K562 (cell line): ENCODE measurements around the gene MCCC1. TPM values are rescaled to one million over a fixed set of nuclear protein-coding genes. Genes with fewer than 3 reads are reported as not detected.

Experiments used
- ATAC-seq: fragments of 200-7000 bp; cut with Tn5 transposase; 3 replicates; pipeline ENCODE4 v1.9.1; 2020; ENCODE audit warnings: moderate library complexity
- BruUV-seq: library from RNA; stranded (reverse); fragments of 400-500 nt; replicated peaks from 2 replicates; lab custom pipeline; 2021; lab: Mats Ljungman, UMichigan
- CTCF ChIA-PET: fragments of 300-600 bp; formaldehyde crosslinking; extraction: SDS; loops from one replicate; lab custom pipeline; 2021; ENCODE audit warnings: low intra/inter-chr PET ratio; lab: Yijun Ruan, JAX
- POLR2A ChIA-PET: fragments of 300-600, 350-650 bp; sonication (Branson Sonifier 250); formaldehyde crosslinking; extraction: SDS; loops from one replicate; lab custom pipeline; 2021; ENCODE audit warnings: antibody characterized with exemption, inconsistent platforms; lab: Yijun Ruan, JAX
- DNase-seq, 4 experiments: peaks; one replicate each; pipeline versions ENCODE4 v3.0.0 to v3.0.0-alpha.2; 2011 to 2018; ENCODE audit warnings: low spot score in 3 of 4, mixed read lengths in 3 of 4; ENCODE audit errors: extremely low read depth in 1 of 4
- FAIRE-seq: peaks from 2 replicates; lab custom pipeline; 2011; peaks lifted over from hg19 to GRCh38; lab: Jason Lieb, UNC
- H2AFZ ChIP-seq: 2 replicates; pipeline ENCODE4 v1.6.0; 2011; ENCODE audit warnings: low read depth, low read length, control low read depth, inconsistent platforms
- H3K27ac ChIP-seq: fragments of 200-600 bp; 3 replicates; pipeline ENCODE4 v1.8.0; 2011; ENCODE audit warnings: low read depth, mild to moderate bottlenecking, control low read depth, inconsistent platforms, low read length, moderate library complexity, mixed read lengths; ENCODE audit errors: extremely low read depth
- H3K27me3 ChIP-seq, 2 experiments: fragments of 300-600 bp in 1 of 2; 2 replicates in 1 of 2; 3 replicates in 1 of 2; pipeline versions ENCODE4 v1.6.0 to v1.8.0; 2011; ENCODE audit warnings: inconsistent platforms in 2 of 2, low read length in 2 of 2, mild to moderate bottlenecking in 1 of 2, mixed read lengths in 1 of 2, moderate library complexity in 1 of 2; ENCODE audit not compliant: control insufficient read depth in 2 of 2, insufficient read depth in 2 of 2
- H3K36me3 ChIP-seq: fragments of 300-600 bp; 3 replicates; pipeline ENCODE4 v1.8.0; 2011; ENCODE audit warnings: mild to moderate bottlenecking, low read length, inconsistent platforms; ENCODE audit not compliant: control insufficient read depth, insufficient read depth
- H3K4me1 ChIP-seq, 2 experiments: fragments of 200-600 bp in 1 of 2; replicated peaks in 1 of 2; 2 replicates in 1 of 2; 3 replicates in 1 of 2; pipeline versions ENCODE4 v1.5.1 to v1.8.0; 2011; ENCODE audit warnings: inconsistent platforms in 2 of 2, low read length in 2 of 2, mild to moderate bottlenecking in 1 of 2, mixed read lengths in 1 of 2, moderate library complexity in 1 of 2; ENCODE audit not compliant: control insufficient read depth in 2 of 2, insufficient read depth in 2 of 2
- H3K4me2 ChIP-seq: 2 replicates; pipeline ENCODE4 v1.6.1; 2011; ENCODE audit warnings: low read length, control low read depth, inconsistent platforms, mixed read lengths; ENCODE audit not compliant: insufficient read depth
- H3K4me3 ChIP-seq: fragments of 200-600 bp; sonication (generic), shearing (Covaris generic); 2 replicates; pipeline ENCODE4 v1.5.1; 2016; ENCODE audit warnings: control low read depth, inconsistent platforms
- H3K79me2 ChIP-seq: fragments of 200-600 bp; 3 replicates; pipeline ENCODE4 v1.8.0; 2011; ENCODE audit warnings: low read length, inconsistent platforms; ENCODE audit not compliant: control insufficient read depth, insufficient read depth
- H3K9ac ChIP-seq, 2 experiments: 2 replicates each; pipeline versions ENCODE4 v1.6.0 to v1.6.1; 2011; ENCODE audit warnings: low read depth in 2 of 2, low read length in 2 of 2, control low read depth in 1 of 2, inconsistent platforms in 1 of 2, mild to moderate bottlenecking in 1 of 2, mixed read lengths in 1 of 2; ENCODE audit not compliant: insufficient read depth in 1 of 2
- H3K9me1 ChIP-seq: one replicate; pipeline ENCODE4 v1.6.0; 2011; ENCODE audit warnings: inconsistent platforms, mild to moderate bottlenecking, low read length, moderate library complexity; ENCODE audit not compliant: control insufficient read depth, insufficient read depth
- H3K9me3 ChIP-seq: replicated peaks from 2 replicates; pipeline ENCODE4 v1.5.1; 2011; ENCODE audit warnings: low read depth, low read length, inconsistent platforms; ENCODE audit not compliant: control insufficient read depth, insufficient read depth
- H4K20me1 ChIP-seq: replicated peaks from 2 replicates; pipeline ENCODE4 v1.6.1; 2011; ENCODE audit warnings: low read length, inconsistent platforms, mixed read lengths; ENCODE audit not compliant: control insufficient read depth, insufficient read depth
- ATF6 ChIP-seq: sonication (generic); formaldehyde crosslinking; IDR thresholded peaks from 2 replicates; pipeline ENCODE4 v1.4.0; 2020; ENCODE audit warnings: mild to moderate bottlenecking, missing genetic modification reagents
- BDP1 ChIP-seq: IDR thresholded peaks from 3 replicates; pipeline ENCODE4 v1.6.1; 2011; ENCODE audit not compliant: insufficient read length, insufficient read depth
- CBX3 ChIP-seq, 2 experiments: IDR thresholded peaks; 1 replicate in 1 of 2; 2 replicates in 1 of 2; pipeline ENCODE4 v1.6.1; 2012; ENCODE audit warnings: inconsistent platforms in 2 of 2, low read length in 2 of 2, borderline replicate concordance in 1 of 2, control low read depth in 1 of 2
- CHAMP1 ChIP-seq: fragments of 450-650 bp; IDR thresholded peaks from 2 replicates; pipeline ENCODE4 v1.6.1; 2016; ENCODE audit warnings: mild to moderate bottlenecking
- ELF1 ChIP-seq: fragments of 200-800 bp; sonication (Bioruptor generic); IDR thresholded peaks from 2 replicates; pipeline ENCODE4 v1.6.1; 2016; ENCODE audit warnings: missing genetic modification characterization, missing compliant biosample characterization
- FOXA1 ChIP-seq: fragments of 450-650 bp; IDR thresholded peaks from 2 replicates; pipeline ENCODE4 v1.6.1; 2016; ENCODE audit warnings: mild to moderate bottlenecking, borderline replicate concordance
- MCM5 ChIP-seq: fragments of 450-650 bp; IDR thresholded peaks from 2 replicates; pipeline ENCODE4 v1.6.1; 2016; ENCODE audit warnings: low read depth
- NFRKB ChIP-seq: fragments of 450-650 bp; IDR thresholded peaks from 2 replicates; pipeline ENCODE4 v1.6.1; 2016; ENCODE audit warnings: low read depth
- RBM14 ChIP-seq: fragments of 200-400 bp; formaldehyde crosslinking; IDR thresholded peaks from 2 replicates; pipeline ENCODE4 v1.6.1; 2018; ENCODE audit warnings: low read depth, mild to moderate bottlenecking, low read length, moderate library complexity, borderline replicate concordance; ENCODE audit not compliant: insufficient read depth
- RBM17 ChIP-seq: fragments of 200-400 bp; formaldehyde crosslinking; IDR thresholded peaks from 2 replicates; pipeline ENCODE4 v1.6.1; 2017; ENCODE audit warnings: low read depth, mild to moderate bottlenecking, low read length, borderline replicate concordance
- RNF2 ChIP-seq: sonication (generic); IDR thresholded peaks from 2 replicates; pipeline ENCODE4 v1.6.1; 2016
- TOE1 ChIP-seq, 2 experiments: fragments of 450-650 bp in 1 of 2; sonication (generic) in 1 of 2; formaldehyde crosslinking in 1 of 2; IDR thresholded peaks; 2 replicates each; pipeline versions ENCODE4 v1.7.1 to v1.8.0; 2016 to 2022; ENCODE audit warnings: borderline replicate concordance in 2 of 2, mild to moderate bottlenecking in 2 of 2, antibody characterized with exemption in 1 of 2, inconsistent platforms in 1 of 2, low read depth in 1 of 2, missing genetic modification reagents in 1 of 2, moderate library complexity in 1 of 2
- ZNF282 ChIP-seq: sonication (generic); formaldehyde crosslinking; IDR thresholded peaks from 2 replicates; pipeline ENCODE4 v1.8.1; 2023; ENCODE audit warnings: missing genetic modification reagents
- WGBS: fragments of 100-300 bp; shearing (Covaris generic); methylation state at CpG from one replicate; pipeline ENCODE4 v1.1.6; 2016; ENCODE audit warnings: low coverage, mixed read lengths; ENCODE audit not compliant: insufficient coverage; ENCODE audit errors: missing lambda C conversion rate; 5-methylcytosine and 5-hydroxymethylcytosine counted together
- in situ Hi-C: fragments of 300-500 bp; cut with MboI; formaldehyde crosslinking; loops from 4 replicates; pipeline ENCODE4 v1.15.0; 2018; ENCODE audit warnings: inconsistent platforms, mixed read lengths
- intact Hi-C: fragments of 100-400 bp; cut with micrococcal nuclease; formaldehyde crosslinking; loops from 2 replicates; pipeline ENCODE4 v1.14.2; 2022
- polyA plus RNA-seq, 8 experiments: library from polyadenylated mRNA; depleted of rRNA in 4 of 8; stranded (reverse) in 5 of 8; unstranded in 3 of 8; fragments of >200 nt; fragmentation: Nextera tagmentation in 2 of 8; fragmentation: Illumina TruSeq in 1 of 8; extraction: Ambion mirVana in 2 of 8; extraction: Trizol in 1 of 8; gene quantifications; 2 replicates each; pipeline versions ENCODE4 v1.2.1 to v1.2.3, GENCODE V29; 2011 to 2014; ENCODE audit warnings: inconsistent platforms in 1 of 8, missing spikeins in 1 of 8
- total RNA-seq, 7 experiments: library from RNA; depleted of rRNA in 6 of 7; stranded (reverse); fragments of >200 nt in 6 of 7; fragmentation: Illumina TruSeq in 2 of 7; extraction: Trizol in 2 of 7; gene quantifications; 2 replicates each; pipeline versions ENCODE4 v1.2.1 to v1.2.3, GENCODE V29; 2011 to 2021; ENCODE audit warnings: low replicate concordance in 1 of 7
- TF ChIP-seq, protein P1 (sequence below), 2 experiments: fragments of 250-450 bp in 1 of 2; fragments of 450-650 bp in 1 of 2; sonication (Bioruptor Pico) in 1 of 2; IDR thresholded peaks; 2 replicates each; pipeline versions ENCODE4 v1.6.1 to v1.8.0; 2016 to 2021; ENCODE audit warnings: mild to moderate bottlenecking in 2 of 2, moderate library complexity in 2 of 2, missing compliant biosample characterization in 1 of 2, missing genetic modification characterization in 1 of 2

Gene MCCC1
- total and polyA plus RNA-seq, 9 of the 15 experiments (the other 6 are each of a cell fraction or from before 2014, with no cell fraction given), result 13.7 to 26.9 (median 23.0) TPM

DNA sequence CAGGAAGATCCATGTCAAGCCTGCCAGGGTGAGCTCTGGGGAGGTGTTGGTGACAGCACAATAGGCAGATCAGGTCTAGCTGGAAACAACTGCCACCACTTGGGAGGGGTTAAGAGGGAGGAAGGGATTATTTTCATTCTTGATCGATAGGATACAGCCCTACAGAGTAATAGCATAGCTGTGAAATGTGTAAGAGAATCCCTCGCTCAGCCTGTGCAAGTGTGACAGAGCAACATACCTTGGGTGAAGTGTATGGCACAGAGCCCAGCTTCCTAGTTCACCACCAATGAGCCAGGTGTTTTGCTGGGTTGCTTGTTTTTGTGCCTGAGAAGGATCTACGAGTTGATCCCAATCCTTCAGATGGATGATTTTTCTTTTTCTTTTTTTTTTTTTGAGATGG lies 109.7 kb downstream of the MCCC1 start (continued):
- TF ChIP-seq RBM14, result no peak
- TF ChIP-seq FOXA1, result no peak
- TF ChIP-seq ELF1, result no peak
- no peak for TF ChIP-seq ZNF282 (CRISPR knock-in tag)
- no peak for TF ChIP-seq BDP1
- no peak for TF ChIP-seq CHAMP1
- TF ChIP-seq, all 486 proteins: peak for 0

- Histone ChIP-seq H3K36me3 (no peaks in the 10 kb centered on the region), H4K20me1 (no peaks in the 10 kb centered on the region), H3K4me1 (peaks cover 3 to 8% of the 10 kb centered on the region in 2 experiments; a peak in 3 of 5 replicates), H3K4me2 (no peak overlapping the region), H3K27me3 (no peaks in the 10 kb centered on the region), H3K4me3 (no peak overlapping the region), H3K79me2 (no peaks in the 10 kb centered on the region; the same call in 2 of the 3 replicates), H3K9me3 (no peaks in the 10 kb centered on the region), H3K9ac (no peak overlapping the region), H3K27ac (no peak overlapping the region), H2AFZ (no peak overlapping the region), H3K9me1 (no peaks in the 10 kb centered on the region)
- BruUV-seq, result no TSS peak
- ChIA-PET POLR2A (interaction anchor here (0.5 kb wide), 1 partner anchor 66 kb away, joined by 3 read pairs; no protein-coding TSS in a partner anchor), CTCF (no interaction called here)
- no peak for ATAC-seq
- no peak for DNase-seq
- intact Hi-C loops, result no loop called here
- in situ Hi-C loops, result no loop called here
- WGBS, result 72% methylated on average over 6 of the region's 6 CpGs
- no peak for FAIRE-seq
- TF ChIP-seq CBX3 (IDR thresholded peaks at IDR 0.05; ENCODE audit: borderline replicate concordance in 1 of 2, low read length in 2 of 2) (no peak), MCM5 (no peak), RNF2 (no peak), RBM17 (no peak), NFRKB (no peak), TOE1 (IDR thresholded peaks at IDR 0.05; ENCODE audit: borderline replicate concordance) (no peak), TOE1 (CRISPR knock-in tag; IDR thresholded peaks at IDR 0.05; ENCODE audit: borderline replicate concordance, low read depth) (no peak), ATF6 (CRISPR knock-in tag) (no peak)
- TF ChIP-seq, protein P1, sequence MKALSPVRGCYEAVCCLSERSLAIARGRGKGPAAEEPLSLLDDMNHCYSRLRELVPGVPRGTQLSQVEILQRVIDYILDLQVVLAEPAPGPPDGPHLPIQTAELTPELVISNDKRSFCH (CRISPR knock-in tag; IDR thresholded peaks at IDR 0.05), result no peak
- TF ChIP-seq, protein P1 (tag; IDR thresholded peaks at IDR 0.05), result no peak
Observed at GRCh38 chr3:182986021-182986420, 113.3 kb downstream of the MCCC1 start.
